Astrocyte of the cerebellum (primary cell): ENCODE data around the gene TIMM44.

Experiments
- DNase-seq: peaks from one replicate; pipeline ENCODE4 v3.0.0-alpha.2; 2011; ENCODE audit warnings: low read depth
- H3K4me3 ChIP-seq: 2 replicates; pipeline ENCODE4 v1.5.1; 2011; ENCODE audit warnings: mild to moderate bottlenecking, low read depth, low read length, moderate library complexity
- in situ Hi-C: cut with HindIII; loops from 2 replicates; pipeline ENCODE4 v1.10.0; 2017; ENCODE audit warnings: low sequenced_read_pairs
- TF ChIP-seq, protein P1 (sequence below): IDR thresholded peaks from 2 replicates; pipeline ENCODE4 v1.5.1; 2012; ENCODE audit warnings: low read length, low read depth, moderate library complexity, mild to moderate bottlenecking; ENCODE audit errors: missing control alignments

TIMM44 gene

DNA sequence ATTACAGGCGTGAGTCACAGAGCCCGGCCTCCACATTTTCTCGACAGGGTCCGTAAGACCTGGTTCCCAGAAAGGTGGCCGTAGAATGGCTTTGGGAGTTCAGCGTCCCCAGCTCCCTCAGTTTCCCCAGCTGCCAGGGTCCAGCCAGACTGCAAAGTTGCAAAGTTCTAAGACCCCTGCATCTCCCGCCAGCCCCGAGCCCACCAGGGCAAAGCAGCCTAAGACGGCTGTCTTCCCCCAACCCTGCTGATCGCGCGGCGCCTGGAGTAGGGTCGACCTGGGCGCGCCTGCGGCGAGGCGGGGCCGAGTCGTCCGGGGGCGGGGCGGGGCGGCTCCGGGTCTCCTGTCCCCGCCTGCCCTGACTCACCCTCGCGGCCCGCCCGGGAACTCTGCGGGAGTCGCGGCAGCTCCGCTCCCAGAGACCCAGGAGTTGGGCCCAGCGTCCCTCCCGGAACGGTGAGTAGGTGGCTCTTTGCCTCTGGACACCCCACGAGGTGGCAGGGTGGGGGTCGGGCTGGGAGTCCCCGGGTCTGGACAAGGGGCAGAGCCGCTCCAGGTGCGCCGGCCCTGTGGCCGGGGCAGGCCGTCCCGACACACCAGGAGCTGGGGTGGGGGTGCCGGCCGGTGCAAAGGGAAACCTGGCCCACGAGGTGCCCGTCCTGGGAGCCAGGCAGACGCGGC, 55.2 kb downstream of the TIMM44 start, which contains the start of gene LRRC8E:
LRRC8E (plus strand) TSS at position 366 of the 681 bp plus-strand sequence. CDS start 7,094 bp downstream, outside the sequence.
- TF ChIP-seq, protein P1, sequence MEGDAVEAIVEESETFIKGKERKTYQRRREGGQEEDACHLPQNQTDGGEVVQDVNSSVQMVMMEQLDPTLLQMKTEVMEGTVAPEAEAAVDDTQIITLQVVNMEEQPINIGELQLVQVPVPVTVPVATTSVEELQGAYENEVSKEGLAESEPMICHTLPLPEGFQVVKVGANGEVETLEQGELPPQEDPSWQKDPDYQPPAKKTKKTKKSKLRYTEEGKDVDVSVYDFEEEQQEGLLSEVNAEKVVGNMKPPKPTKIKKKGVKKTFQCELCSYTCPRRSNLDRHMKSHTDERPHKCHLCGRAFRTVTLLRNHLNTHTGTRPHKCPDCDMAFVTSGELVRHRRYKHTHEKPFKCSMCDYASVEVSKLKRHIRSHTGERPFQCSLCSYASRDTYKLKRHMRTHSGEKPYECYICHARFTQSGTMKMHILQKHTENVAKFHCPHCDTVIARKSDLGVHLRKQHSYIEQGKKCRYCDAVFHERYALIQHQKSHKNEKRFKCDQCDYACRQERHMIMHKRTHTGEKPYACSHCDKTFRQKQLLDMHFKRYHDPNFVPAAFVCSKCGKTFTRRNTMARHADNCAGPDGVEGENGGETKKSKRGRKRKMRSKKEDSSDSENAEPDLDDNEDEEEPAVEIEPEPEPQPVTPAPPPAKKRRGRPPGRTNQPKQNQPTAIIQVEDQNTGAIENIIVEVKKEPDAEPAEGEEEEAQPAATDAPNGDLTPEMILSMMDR = no peak
- H3K4me3 ChIP-seq = peak within 1 kb of the TSS; percentile 54
- DNase-seq = peak; percentile 27
- in situ Hi-C loops = no loop called here

DNA sequence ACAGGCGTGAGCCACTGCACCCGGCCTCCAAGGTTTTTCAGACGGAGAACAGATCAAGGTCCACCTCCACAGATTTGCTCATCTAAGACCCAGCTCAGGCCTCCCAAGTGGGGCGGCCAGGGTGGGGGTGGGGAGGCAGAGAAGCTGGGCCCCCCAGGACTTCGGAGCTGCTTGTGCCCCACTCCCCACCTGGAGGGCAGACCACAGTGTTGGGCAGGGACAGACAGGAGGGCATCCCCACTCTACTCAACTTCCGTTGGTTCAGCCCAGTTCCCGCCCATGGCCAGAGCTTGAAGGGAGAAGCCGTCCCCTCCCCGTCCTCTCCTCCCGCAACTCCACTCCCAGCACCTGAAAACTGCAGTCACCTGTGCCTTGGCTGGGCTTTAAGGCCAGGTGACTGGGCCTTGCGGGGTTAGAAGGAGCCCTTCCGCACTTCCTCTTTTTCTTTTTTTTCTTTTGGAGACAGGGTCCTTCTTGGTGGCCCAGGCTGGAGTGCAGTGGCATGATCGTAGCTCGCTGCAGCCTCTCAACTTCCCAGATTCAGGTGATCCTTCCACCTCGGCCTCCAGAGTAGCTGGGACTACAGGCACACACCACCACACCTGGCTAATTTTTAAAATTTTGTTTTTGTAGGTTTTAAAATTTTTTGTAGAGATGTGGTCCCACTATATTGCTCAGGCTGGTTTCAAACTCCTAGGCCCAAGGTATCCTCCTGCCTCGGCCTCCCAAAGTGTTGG, 55.9 kb downstream of the TIMM44 start:
- DNase-seq = no peak
- peak overlapping the region; percentile 54 for H3K4me3 ChIP-seq
- TF ChIP-seq, protein P1 = no peak
- in situ Hi-C loops = no loop called here

DNA sequence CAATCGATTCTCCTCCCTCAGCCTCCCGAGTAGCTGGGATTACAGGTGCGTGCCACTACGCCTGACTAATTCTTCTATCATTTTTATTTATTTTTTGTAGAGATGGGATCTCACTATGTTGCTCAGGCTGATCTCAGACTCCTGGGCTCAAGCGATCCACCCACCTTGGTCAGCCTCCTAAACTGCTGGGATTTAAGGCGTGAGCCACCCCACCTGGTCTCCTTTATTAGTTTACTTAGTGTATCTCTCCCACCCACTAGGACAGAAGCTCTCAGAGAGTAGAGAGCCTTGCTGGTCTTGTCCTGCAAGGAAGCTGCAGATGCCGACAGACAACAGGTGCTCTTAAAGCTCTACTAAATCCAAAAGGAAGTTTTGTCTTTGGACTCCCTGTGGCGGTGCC, 57.6 kb downstream of the TIMM44 start:
- TF ChIP-seq, protein P1 = no peak
- no peak for DNase-seq
- in situ Hi-C loops = no loop called here
- no peak overlapping the region for H3K4me3 ChIP-seq

DNA sequence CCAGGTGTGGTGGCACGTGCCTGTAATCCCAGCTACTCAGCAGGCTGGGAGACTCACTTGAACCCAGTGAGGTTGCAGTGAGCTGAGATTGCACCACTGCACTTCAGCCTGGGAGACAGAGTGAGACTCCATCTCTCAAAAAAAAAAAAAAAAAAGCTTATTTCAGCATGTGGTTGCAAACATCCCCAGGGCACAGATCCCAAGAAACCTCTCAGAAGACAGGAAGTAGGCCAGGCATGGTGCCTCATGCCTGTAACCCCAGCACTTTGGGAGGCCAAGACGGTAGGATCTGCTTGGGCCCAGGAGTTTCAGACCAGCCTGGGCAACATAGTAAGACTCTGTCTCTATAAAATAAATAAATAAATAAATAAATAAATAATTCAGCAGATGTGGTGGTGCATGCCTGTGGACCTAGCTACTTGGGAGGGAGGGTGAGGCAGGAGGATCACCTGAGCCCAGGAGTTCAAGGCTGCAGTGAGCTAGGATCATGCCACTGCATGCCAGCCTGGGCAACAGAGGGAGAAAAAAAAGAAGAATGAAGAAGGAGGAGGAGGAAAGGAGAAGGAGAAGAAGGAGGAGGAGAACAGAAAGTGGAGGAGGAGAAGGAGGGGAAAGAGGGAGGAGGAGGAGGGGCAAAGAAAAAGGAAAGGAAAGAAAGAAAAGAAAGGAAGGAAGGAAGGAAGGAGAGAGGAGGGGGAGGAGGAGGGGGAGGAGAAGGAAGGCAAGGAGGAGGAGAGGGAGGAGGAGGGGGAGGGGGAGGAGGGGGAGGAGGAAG, 59.5 kb downstream of the TIMM44 start:
- in situ Hi-C loops = no loop called here
- no peak overlapping the region for H3K4me3 ChIP-seq
- TF ChIP-seq, protein P1 = no peak
- DNase-seq = no peak

DNA sequence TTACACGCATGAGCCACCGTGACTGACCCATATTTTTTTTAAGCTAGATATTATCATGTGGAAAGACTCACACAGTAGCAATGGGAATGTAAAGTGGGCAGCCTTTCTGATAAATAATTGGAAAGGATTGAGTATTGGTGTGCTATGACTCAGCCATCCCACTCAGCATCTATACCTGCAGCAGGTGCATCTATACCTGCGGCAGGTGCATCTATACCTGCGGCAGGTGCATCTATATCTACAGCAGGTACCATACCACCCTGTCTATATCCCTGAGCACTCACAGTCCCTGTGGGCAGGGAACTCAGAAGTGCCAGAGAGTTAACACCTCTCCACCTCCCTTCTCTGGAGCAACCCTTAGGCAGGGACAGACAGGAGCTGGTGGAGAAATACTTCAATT, 60.4 kb downstream of the TIMM44 start:
- TF ChIP-seq, protein P1 = no peak
- DNase-seq = no peak
- in situ Hi-C loops = no loop called here
- no peak overlapping the region for H3K4me3 ChIP-seq

DNA sequence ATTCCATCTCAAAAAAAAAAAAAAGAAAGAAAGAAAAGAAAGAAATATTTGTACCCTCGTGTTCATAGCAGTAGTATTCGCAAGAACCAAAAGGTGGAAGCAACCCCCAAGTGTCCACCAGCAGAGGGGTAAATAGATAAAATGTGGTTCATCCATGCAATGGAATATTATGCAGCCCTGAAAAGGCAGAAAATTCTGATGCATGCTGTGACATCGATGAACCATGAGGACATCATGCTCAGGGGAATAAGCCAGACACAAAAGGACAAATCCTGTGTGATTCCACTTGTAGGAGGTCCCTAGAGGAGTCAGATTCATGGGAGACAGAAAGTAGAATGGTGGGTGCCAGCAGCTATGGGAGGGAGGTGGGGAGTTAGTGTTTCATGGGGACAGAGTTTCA, 61.6 kb downstream of the TIMM44 start:
- H3K4me3 ChIP-seq = no peak overlapping the region
- in situ Hi-C loops = no loop called here
- DNase-seq = no peak
- TF ChIP-seq, protein P1 = no peak
